Measurements from ENCODE around the gene ESR1. TPM values are rescaled to one million over a fixed set of nuclear protein-coding genes. Genes with fewer than 3 reads are reported as not detected.

Gene ESR1
- polyA plus RNA-seq (0.17 to 0.77 TPM (median 0.22 TPM) in 3 replicates), polyA minus RNA-seq (0.13 to 1.8 TPM (median 1.7 TPM) in 3 replicates)
- polyA plus RNA-seq (2011; ENCODE audit: low read depth): not detected
- 0.10 and 0.23 TPM in 2 replicates for polyA plus RNA-seq (2011; cell fraction: cytosol; rRNA removed)
- polyA plus RNA-seq (2011; cell fraction: nucleus; rRNA removed): 0.45 and 0.49 TPM in 2 replicates
- 0.08 and 0.19 TPM in 2 replicates for polyA plus RNA-seq (2012; ENCODE audit: low replicate concordance)
- not detected for polyA minus RNA-seq (2011; cell fraction: cytosol; rRNA and poly(A)+ RNA removed)
- 1.2 and 1.6 TPM in 2 replicates for polyA minus RNA-seq (2011; cell fraction: nucleus; rRNA and poly(A)+ RNA removed)

DNA sequence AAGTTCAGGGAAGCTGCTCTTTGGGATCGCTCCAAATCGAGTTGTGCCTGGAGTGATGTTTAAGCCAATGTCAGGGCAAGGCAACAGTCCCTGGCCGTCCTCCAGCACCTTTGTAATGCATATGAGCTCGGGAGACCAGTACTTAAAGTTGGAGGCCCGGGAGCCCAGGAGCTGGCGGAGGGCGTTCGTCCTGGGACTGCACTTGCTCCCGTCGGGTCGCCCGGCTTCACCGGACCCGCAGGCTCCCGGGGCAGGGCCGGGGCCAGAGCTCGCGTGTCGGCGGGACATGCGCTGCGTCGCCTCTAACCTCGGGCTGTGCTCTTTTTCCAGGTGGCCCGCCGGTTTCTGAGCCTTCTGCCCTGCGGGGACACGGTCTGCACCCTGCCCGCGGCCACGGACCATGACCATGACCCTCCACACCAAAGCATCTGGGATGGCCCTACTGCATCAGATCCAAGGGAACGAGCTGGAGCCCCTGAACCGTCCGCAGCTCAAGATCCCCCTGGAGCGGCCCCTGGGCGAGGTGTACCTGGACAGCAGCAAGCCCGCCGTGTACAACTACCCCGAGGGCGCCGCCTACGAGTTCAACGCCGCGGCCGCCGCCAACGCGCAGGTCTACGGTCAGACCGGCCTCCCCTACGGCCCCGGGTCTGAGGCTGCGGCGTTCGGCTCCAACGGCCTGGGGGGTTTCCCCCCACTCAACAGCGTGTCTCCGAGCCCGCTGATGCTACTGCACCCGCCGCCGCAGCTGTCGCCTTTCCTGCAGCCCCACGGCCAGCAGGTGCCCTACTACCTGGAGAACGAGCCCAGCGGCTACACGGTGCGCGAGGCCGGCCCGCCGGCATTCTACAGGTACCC, at the start of gene ESR1:
Gene ESR1 (plus strand): TSS at position 170 of the 858 bp plus-strand sequence. CDS start 231 bp downstream, at position 401.
- H3K4me2 ChIP-seq (ENCODE audit: control insufficient read depth, extremely low read depth, insufficient read depth, low read depth, low read length): peak within 1 kb of the TSS; percentile 85
- no peaks in the 10 kb centered on the region for H3K9me3 ChIP-seq (ENCODE audit: control insufficient read depth, low read depth, low read length)
- no peaks in the 10 kb centered on the region for H3K9me1 ChIP-seq (ENCODE audit: control insufficient read depth, extremely low read depth, insufficient read depth, low read length)
- H2AFZ ChIP-seq (ENCODE audit: control insufficient read depth, low read length): peak within 1 kb of the TSS; percentile 26
- dilution Hi-C loops (cut with MboI; ENCODE audit: extremely low pct_ligation_motif_present, low sequenced_read_pairs): no loop called here
- no peaks in the 10 kb centered on the region for H3K79me2 ChIP-seq (ENCODE audit: control insufficient read depth, insufficient read depth, low read length)
- DNase-seq (ENCODE audit: low read depth, low spot score) (no peak), FAIRE-seq (no peak)
- no peaks in the 10 kb centered on the region for H3K36me3 ChIP-seq (ENCODE audit: control insufficient read depth in 2 of 2, extremely low read depth in 1 of 2, insufficient read depth in 2 of 2, low read length in 2 of 2)
- no peak within 1 kb of the TSS for H3K9ac ChIP-seq (ENCODE audit: control insufficient read depth, extremely low read depth, insufficient read depth, low read length)
- H3K4me3 ChIP-seq (ENCODE audit: control insufficient read depth in 2 of 3, extremely low read depth in 1 of 3, insufficient read depth in 2 of 3, low read depth in 1 of 3, low read length in 3 of 3): peak within 1 kb of the TSS; percentile 17 to 45 (median 40)
- no peaks in the 10 kb centered on the region for H4K20me1 ChIP-seq (ENCODE audit: control insufficient read depth, extremely low read depth, insufficient read depth, low read length)
- H3K27me3 ChIP-seq (ENCODE audit: control insufficient read depth, extremely low read depth, insufficient read depth, low read length): peaks cover 52% of the 10 kb centered on the region
- peaks cover 15% of the 10 kb centered on the region for H3K4me1 ChIP-seq (ENCODE audit: control insufficient read depth, extremely low read depth, insufficient read depth, low read length)
- TF ChIP-seq CTCF (optimal IDR thresholded peaks at IDR 0.05 in 1 of 3, IDR thresholded peaks at IDR 0.05 in 1 of 3, conservative IDR thresholded peaks at IDR 0.05 in 1 of 3; ENCODE audit: extremely low read depth in 1 of 3, insufficient read depth in 2 of 3, low read length in 3 of 3) (no peak), EZH2 (IDR thresholded peaks at IDR 0.05; ENCODE audit: low read length) (peak; percentile 96)
- no peak within 1 kb of the TSS for H3K27ac ChIP-seq (ENCODE audit: control insufficient read depth, insufficient read depth, low read length)

DNA sequence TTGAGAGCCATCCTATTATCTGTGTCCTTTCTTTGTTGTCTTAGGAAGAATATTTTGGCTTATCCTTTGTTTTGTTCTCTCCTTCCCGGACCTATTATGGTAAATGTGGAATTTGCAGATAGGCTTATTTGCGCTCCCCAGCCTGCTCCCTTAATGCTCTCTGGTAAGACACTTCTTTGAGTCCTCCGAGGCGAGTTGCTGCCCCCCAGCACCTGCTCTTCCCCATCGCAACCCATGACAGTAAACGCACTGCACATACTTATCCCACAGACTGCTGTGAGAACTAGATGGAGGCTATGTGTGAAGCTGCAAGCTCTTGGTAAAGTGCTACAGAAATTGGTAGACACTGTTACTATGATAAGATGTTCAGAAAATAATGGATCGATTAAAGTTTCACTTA, 47.0 kb upstream of the ESR1 start:
- H3K4me2 ChIP-seq (ENCODE audit: control insufficient read depth, extremely low read depth, insufficient read depth, low read depth, low read length): no peak overlapping the region
- no peaks in the 10 kb centered on the region for H3K79me2 ChIP-seq (ENCODE audit: control insufficient read depth, insufficient read depth, low read length)
- H3K9me1 ChIP-seq (ENCODE audit: control insufficient read depth, extremely low read depth, insufficient read depth, low read length): no peaks in the 10 kb centered on the region
- no peak overlapping the region for H3K4me3 ChIP-seq (ENCODE audit: control insufficient read depth in 2 of 3, extremely low read depth in 1 of 3, insufficient read depth in 2 of 3, low read depth in 1 of 3, low read length in 3 of 3)
- no peak overlapping the region for H3K27ac ChIP-seq (ENCODE audit: control insufficient read depth, insufficient read depth, low read length)
- dilution Hi-C loops (cut with MboI; ENCODE audit: extremely low pct_ligation_motif_present, low sequenced_read_pairs): no loop called here
- peaks cover 15% of the 10 kb centered on the region for H3K4me1 ChIP-seq (ENCODE audit: control insufficient read depth, extremely low read depth, insufficient read depth, low read length)
- no peaks in the 10 kb centered on the region for H4K20me1 ChIP-seq (ENCODE audit: control insufficient read depth, extremely low read depth, insufficient read depth, low read length)
- no peaks in the 10 kb centered on the region for H3K36me3 ChIP-seq (ENCODE audit: control insufficient read depth in 2 of 2, extremely low read depth in 1 of 2, insufficient read depth in 2 of 2, low read length in 2 of 2)
- FAIRE-seq: no peak
- H2AFZ ChIP-seq (ENCODE audit: control insufficient read depth, low read length): no peak overlapping the region
- TF ChIP-seq CTCF (optimal IDR thresholded peaks at IDR 0.05 in 1 of 3, IDR thresholded peaks at IDR 0.05 in 1 of 3, conservative IDR thresholded peaks at IDR 0.05 in 1 of 3; ENCODE audit: extremely low read depth in 1 of 3, insufficient read depth in 2 of 3, low read length in 3 of 3) (no peak), EZH2 (IDR thresholded peaks at IDR 0.05; ENCODE audit: low read length) (no peak)
- H3K27me3 ChIP-seq (ENCODE audit: control insufficient read depth, extremely low read depth, insufficient read depth, low read length): no peaks in the 10 kb centered on the region
- H3K9me3 ChIP-seq (ENCODE audit: control insufficient read depth, low read depth, low read length): no peaks in the 10 kb centered on the region
- no peak overlapping the region for H3K9ac ChIP-seq (ENCODE audit: control insufficient read depth, extremely low read depth, insufficient read depth, low read length)
- no peak for DNase-seq (ENCODE audit: low read depth, low spot score)

Data from keratinocyte (primary cell).